Measurements from ENCODE around the gene ADGRV1. TPM values are rescaled to one million over a fixed set of nuclear protein-coding genes. Genes with fewer than 3 reads are reported as not detected.
A peak's percentile ranks its signal among the peaks of the same experiment; 100 is the strongest.

ADGRV1 gene
- total and polyA plus RNA-seq, 12 donors: 129 to 2,577 (median 695) TPM

GRCh38 chr5:91160714-91161285 is 602.2 kb downstream of the ADGRV1 start:
- WGBS, 4 donors: 95 to 97% (median 96%) methylated on average over 5 of the region's 5 CpGs
- Histone ChIP-seq H3K4me1 (replicated peaks in 1 of 2) (peaks cover 14 to 35% of the 10 kb centered on the region in 2 donors), H3K4me3 (no peak overlapping the region), H3K27ac (no peak overlapping the region), H3K27me3 (no peaks in the 10 kb centered on the region), H3K9me3 (replicated peaks in 1 of 3) (no peaks in the 10 kb centered on the region), H3K36me3 (replicated peaks in 1 of 2) (peaks cover 0 to 4% of the 10 kb centered on the region in 2 donors)
- intact Hi-C loops (cut with DNase I): no loop called here
- no peak for DNase-seq
- TF ChIP-seq POLR2A (IDR thresholded peaks at IDR 0.05) (no peak), CTCF (IDR thresholded peaks at IDR 0.05) (no peak)

- no peak overlapping the region for H3K4me3 ChIP-seq
- no peak for TF ChIP-seq CTCF (IDR thresholded peaks at IDR 0.05)
- no peak for TF ChIP-seq POLR2A (IDR thresholded peaks at IDR 0.05)
- intact Hi-C loops (cut with DNase I): no loop called here
Measured at GRCh38 chr5:91162534-91163381, 604.2 kb downstream of the ADGRV1 start.

GRCh38 chr5:91164424-91164823 is 605.8 kb downstream of the ADGRV1 start:
- DNase-seq: no peak
- Histone ChIP-seq H3K4me3 (no peak overlapping the region), H3K36me3 (replicated peaks in 1 of 2) (peaks cover 0 to 4% of the 10 kb centered on the region in 2 donors), H3K27me3 (no peaks in the 10 kb centered on the region), H3K9me3 (replicated peaks in 1 of 3) (no peaks in the 10 kb centered on the region), H3K4me1 (replicated peaks in 1 of 2) (peaks cover 14 to 28% of the 10 kb centered on the region in 2 donors), H3K27ac (peak overlapping the region in 1 of 5 donors; percentile 78)
- TF ChIP-seq POLR2A (IDR thresholded peaks at IDR 0.05) (no peak), CTCF (IDR thresholded peaks at IDR 0.05) (no peak)
- 56 to 76% (median 68%) methylated on average over 3 of the region's 3 CpGs for WGBS, 4 donors
- intact Hi-C loops (cut with DNase I): no loop called here

More at GRCh38 chr5:91162534-91163381, 604.2 kb downstream of the ADGRV1 start:
- WGBS, 4 donors: 21 to 34% (median 27%) methylated on average over 6 of the region's 6 CpGs
- Histone ChIP-seq H3K27me3 (no peaks in the 10 kb centered on the region), H3K4me1 (replicated peaks in 1 of 2) (peaks cover 14 to 28% of the 10 kb centered on the region in 2 donors), H3K27ac (peak overlapping the region; percentile 43 to 78 (median 62)), H3K9me3 (replicated peaks in 1 of 3) (no peaks in the 10 kb centered on the region), H3K36me3 (replicated peaks in 1 of 2) (peaks cover 0 to 4% of the 10 kb centered on the region in 2 donors)
- peak; percentile 65 to 89 (median 84) for DNase-seq

GRCh38 chr5:91166059-91166807 is 607.6 kb downstream of the ADGRV1 start:
- Histone ChIP-seq H3K4me3 (no peak overlapping the region), H3K27ac (no peak overlapping the region), H3K4me1 (replicated peaks in 1 of 2) (peaks cover 14 to 35% of the 10 kb centered on the region in 2 donors), H3K27me3 (no peaks in the 10 kb centered on the region), H3K36me3 (replicated peaks in 1 of 2) (peaks cover 0 to 4% of the 10 kb centered on the region in 2 donors), H3K9me3 (replicated peaks in 1 of 3) (no peaks in the 10 kb centered on the region)
- TF ChIP-seq POLR2A (IDR thresholded peaks at IDR 0.05) (no peak), CTCF (IDR thresholded peaks at IDR 0.05) (no peak)
- intact Hi-C loops (cut with DNase I): no loop called here
- no peak for DNase-seq
- WGBS, 4 donors: 84 to 91% (median 86%) methylated on average over 3 of the region's 3 CpGs
